Large intestine (tissue), 3 donors: Measurements from ENCODE around the gene PUM2. TPM values are rescaled to one million over a fixed set of nuclear protein-coding genes. Genes with fewer than 3 reads are reported as not detected.
"Not testable (repeated sequence)": the region's sequence is repeated elsewhere in the genome, so short reads cannot be mapped to it uniquely, and the experiment has no call there.

Experiments
- DNase-seq, 2 donors: peaks; one replicate each; pipeline versions ENCODE4 v3.0.0 to v3.0.0-alpha.2; 2013
- H3K27ac ChIP-seq: one replicate; pipeline ENCODE4 v1.5.1; 2013; ENCODE audit warnings: low read length
- H3K27me3 ChIP-seq: 2 replicates; pipeline ENCODE4 v1.6.1; 2013; ENCODE audit warnings: low read length; ENCODE audit not compliant: control insufficient read depth, insufficient read depth
- H3K36me3 ChIP-seq: 2 replicates; pipeline ENCODE4 v1.6.1; 2013; ENCODE audit warnings: low read length; ENCODE audit not compliant: control insufficient read depth, insufficient read depth
- H3K4me1 ChIP-seq: one replicate; pipeline ENCODE4 v1.6.1; 2013; ENCODE audit warnings: low read length; ENCODE audit not compliant: control insufficient read depth, insufficient read depth
- H3K4me3 ChIP-seq: one replicate; pipeline ENCODE4 v1.5.1; 2013; ENCODE audit warnings: low read length
- H3K9me3 ChIP-seq: one replicate; pipeline ENCODE4 v1.6.1; 2013; ENCODE audit warnings: mild to moderate bottlenecking, low read depth, low read length, moderate library complexity; ENCODE audit not compliant: control insufficient read depth
- WGBS: methylation state at CpG from one replicate; pipeline ENCODE4 v1.1.5; 2013; ENCODE audit warnings: low lambda C conversion rate; ENCODE audit not compliant: insufficient coverage; 5-methylcytosine and 5-hydroxymethylcytosine counted together
- polyA plus RNA-seq: library from polyadenylated mRNA; unstranded; fragments of 120-200 nt; gene quantifications from one replicate; pipeline ENCODE4 v1.2.1, GENCODE V29; 2013

PUM2 gene
- polyA plus RNA-seq, 1 donor, result 86.9 TPM

DNA sequence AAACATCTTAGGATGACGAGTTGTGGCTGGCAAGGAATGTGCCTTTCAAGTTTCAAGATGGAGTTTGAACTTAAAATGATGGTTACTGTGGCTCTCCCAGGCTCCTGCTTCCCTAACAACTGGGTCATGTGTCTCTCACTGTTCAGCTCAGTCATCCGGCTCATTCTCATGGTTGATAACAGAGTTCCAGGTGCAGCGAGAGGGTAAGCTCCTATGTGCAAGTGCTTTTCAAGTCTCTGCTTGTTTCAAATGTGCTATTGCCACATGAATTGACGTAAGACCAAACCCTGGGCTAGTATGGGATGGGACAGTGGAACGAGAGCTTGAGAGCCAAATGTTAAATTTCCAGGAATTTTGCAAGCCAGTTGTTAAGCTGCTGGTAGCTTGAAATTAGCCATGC is 19.5 kb upstream of the PUM2 start:
- no CpG with 5 or more reads among the region's 5 CpGs for WGBS
- Histone ChIP-seq H3K27ac (no peak overlapping the region), H3K4me1 (no peaks in the 10 kb centered on the region), H3K36me3 (no peaks in the 10 kb centered on the region), H3K9me3 (no peaks in the 10 kb centered on the region), H3K27me3 (no peaks in the 10 kb centered on the region), H3K4me3 (no peak overlapping the region)
- DNase-seq, result peak; percentile 65 to 84

DNA sequence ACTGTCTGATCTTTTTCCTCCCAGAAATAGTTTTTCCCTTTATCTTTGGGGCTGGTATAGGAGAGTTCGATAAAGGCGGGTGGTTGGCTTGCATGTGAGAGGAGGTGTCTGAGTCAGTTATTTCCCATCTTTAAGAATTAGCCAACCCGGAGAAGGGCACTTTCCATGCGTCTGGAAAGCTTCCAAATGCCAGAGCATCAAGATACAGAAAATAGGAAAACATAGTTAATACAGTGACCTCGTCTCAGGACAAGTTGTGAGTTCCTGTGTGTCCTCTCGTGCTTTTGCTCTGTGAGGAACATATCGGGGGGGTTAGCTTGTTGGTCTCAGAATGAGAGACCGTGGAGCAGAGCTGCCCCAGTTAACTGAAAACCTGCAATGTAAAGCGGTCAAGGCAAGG is 18.7 kb upstream of the PUM2 start:
- Histone ChIP-seq H3K4me1 (no peaks in the 10 kb centered on the region), H3K27me3 (no peaks in the 10 kb centered on the region), H3K27ac (no peak overlapping the region), H3K4me3 (no peak overlapping the region), H3K9me3 (no peaks in the 10 kb centered on the region), H3K36me3 (no peaks in the 10 kb centered on the region)
- WGBS, result 86% methylated on average over 2 of the region's 9 CpGs
- no peak for DNase-seq

- no peaks in the 10 kb centered on the region for H3K27me3 ChIP-seq
Observed at GRCh38 chr2:20368706-20369105, 18.1 kb upstream of the PUM2 start.

GRCh38 chr2:20367929-20368328 is 17.3 kb upstream of the PUM2 start:
- H3K27me3 ChIP-seq, H3K36me3 ChIP-seq, H3K4me1 ChIP-seq, H3K9me3 ChIP-seq, DNase-seq, H3K4me3 ChIP-seq, H3K27ac ChIP-seq: not testable (repeated sequence)
- WGBS, result no CpG with 5 or more reads among the region's 3 CpGs

More at GRCh38 chr2:20368706-20369105, 18.1 kb upstream of the PUM2 start:
- Histone ChIP-seq H3K9me3 (no peaks in the 10 kb centered on the region), H3K27ac (no peak overlapping the region), H3K4me3 (no peak overlapping the region), H3K4me1 (no peaks in the 10 kb centered on the region), H3K36me3 (no peaks in the 10 kb centered on the region)
- no peak for DNase-seq
- WGBS, result no CpG with 5 or more reads among the region's 3 CpGs

DNA sequence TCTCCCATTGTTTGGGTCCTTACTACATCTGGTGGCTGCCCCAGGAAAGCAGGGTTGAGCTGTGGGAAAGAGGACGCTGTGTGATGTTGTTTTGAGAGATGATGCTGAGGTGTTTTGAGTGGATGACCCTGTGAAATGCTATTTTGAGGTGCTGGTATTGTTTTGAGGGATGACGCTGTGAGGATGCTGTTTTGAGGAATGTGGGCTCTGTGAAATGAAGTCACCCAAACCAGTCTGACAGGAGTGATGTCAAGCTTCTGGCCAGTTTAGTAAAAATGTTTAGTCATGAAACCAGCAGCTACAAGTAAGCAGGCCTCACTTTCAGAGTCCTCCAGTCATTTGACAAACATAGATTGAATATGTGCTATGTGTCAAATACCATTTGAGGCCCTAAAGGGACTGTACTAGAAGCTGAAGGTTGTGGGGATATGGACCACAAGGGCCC is 16.1 kb upstream of the PUM2 start:
- Histone ChIP-seq H3K27me3 (no peaks in the 10 kb centered on the region), H3K36me3 (no peaks in the 10 kb centered on the region), H3K4me3 (no peak overlapping the region), H3K4me1 (no peaks in the 10 kb centered on the region), H3K27ac (no peak overlapping the region), H3K9me3 (no peaks in the 10 kb centered on the region)
- DNase-seq, result no peak
- no CpG with 5 or more reads among the region's 2 CpGs for WGBS

- Histone ChIP-seq H3K36me3 (no peaks in the 10 kb centered on the region), H3K27me3 (no peaks in the 10 kb centered on the region), H3K4me1 (no peaks in the 10 kb centered on the region), H3K27ac (no peak overlapping the region), H3K4me3 (no peak overlapping the region), H3K9me3 (no peaks in the 10 kb centered on the region)
- no peak for DNase-seq
- WGBS, result 92% methylated on average over 2 of the region's 7 CpGs
Observed at GRCh38 chr2:20365249-20365817, 14.7 kb upstream of the PUM2 start.

DNA sequence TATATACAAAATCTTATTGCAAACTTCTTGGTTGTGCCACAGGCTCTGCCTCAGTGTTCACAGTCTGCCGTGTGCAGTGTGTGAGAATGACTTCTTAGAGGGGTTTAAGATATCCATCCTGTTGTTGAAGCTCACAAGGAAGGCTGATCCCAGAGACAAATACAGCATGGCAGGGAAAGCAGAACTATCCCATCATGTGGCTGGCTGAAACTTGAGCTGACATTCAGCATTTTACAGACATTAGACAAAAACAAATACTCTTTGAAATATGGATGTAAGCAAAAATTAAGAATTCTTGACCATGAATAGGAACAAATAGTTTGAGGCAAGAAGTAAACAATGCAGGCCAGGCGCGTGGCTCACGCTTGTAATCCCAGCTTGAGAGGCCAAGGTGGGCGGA is 12.9 kb upstream of the PUM2 start:
- no peak for DNase-seq
- no peaks in the 10 kb centered on the region for H3K9me3 ChIP-seq
- H3K4me1 ChIP-seq, result no peaks in the 10 kb centered on the region
- 90% methylated on average over 2 of the region's 5 CpGs for WGBS
- H3K36me3 ChIP-seq, result no peaks in the 10 kb centered on the region
- no peak overlapping the region for H3K4me3 ChIP-seq
- no peak overlapping the region for H3K27ac ChIP-seq
- H3K27me3 ChIP-seq, result no peaks in the 10 kb centered on the region

DNA sequence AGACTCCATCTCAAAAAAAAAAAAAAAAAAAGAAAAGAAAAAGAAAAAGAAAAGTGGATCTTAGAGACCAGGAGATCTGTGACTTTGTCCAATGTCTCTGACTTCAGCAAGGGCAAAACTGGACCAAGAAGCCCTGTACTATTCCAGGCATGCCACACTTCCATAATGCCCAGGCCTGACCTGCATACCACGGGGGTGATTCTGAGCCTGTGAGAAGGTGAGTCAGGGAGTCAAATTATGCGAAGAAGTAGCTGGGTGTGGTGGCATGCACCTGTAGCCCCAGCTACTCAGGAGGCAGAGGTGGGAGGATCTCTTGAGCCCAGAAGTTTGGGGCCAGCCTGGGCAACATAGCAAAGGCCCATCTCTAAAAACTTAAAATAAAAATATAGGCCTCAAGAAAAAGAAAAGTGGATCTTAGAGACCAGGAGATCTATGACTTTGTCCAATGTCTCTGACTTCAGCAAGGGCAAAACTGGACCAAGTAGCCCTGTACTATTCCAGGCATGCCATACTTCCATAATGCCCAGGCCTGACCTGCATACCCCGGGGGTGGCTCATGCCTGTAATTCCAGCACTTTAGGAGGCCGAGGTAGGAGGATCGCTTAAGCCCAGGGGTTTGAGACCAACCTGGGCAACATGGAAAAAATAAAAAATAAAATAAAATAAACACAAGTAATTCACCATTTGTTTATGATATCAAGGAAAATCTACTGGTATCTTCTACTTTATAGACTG is 12.2 kb upstream of the PUM2 start:
- no peaks in the 10 kb centered on the region for H3K9me3 ChIP-seq
- no peaks in the 10 kb centered on the region for H3K36me3 ChIP-seq
- H3K4me1 ChIP-seq, result no peaks in the 10 kb centered on the region
- no peak overlapping the region for H3K27ac ChIP-seq
- H3K27me3 ChIP-seq, result no peaks in the 10 kb centered on the region
- DNase-seq, result no peak
- WGBS, result 100% methylated on average over 3 of the region's 5 CpGs
- H3K4me3 ChIP-seq, result no peak overlapping the region

- no CpG with 5 or more reads among the region's 4 CpGs for WGBS
- no peak for DNase-seq
- no peak overlapping the region for H3K4me3 ChIP-seq
- H3K36me3 ChIP-seq, result no peaks in the 10 kb centered on the region
- H3K9me3 ChIP-seq, result no peaks in the 10 kb centered on the region
- no peak overlapping the region for H3K27ac ChIP-seq
- no peaks in the 10 kb centered on the region for H3K27me3 ChIP-seq
- no peaks in the 10 kb centered on the region for H3K4me1 ChIP-seq
Observed at GRCh38 chr2:20361893-20362292, 11.2 kb upstream of the PUM2 start.

DNA sequence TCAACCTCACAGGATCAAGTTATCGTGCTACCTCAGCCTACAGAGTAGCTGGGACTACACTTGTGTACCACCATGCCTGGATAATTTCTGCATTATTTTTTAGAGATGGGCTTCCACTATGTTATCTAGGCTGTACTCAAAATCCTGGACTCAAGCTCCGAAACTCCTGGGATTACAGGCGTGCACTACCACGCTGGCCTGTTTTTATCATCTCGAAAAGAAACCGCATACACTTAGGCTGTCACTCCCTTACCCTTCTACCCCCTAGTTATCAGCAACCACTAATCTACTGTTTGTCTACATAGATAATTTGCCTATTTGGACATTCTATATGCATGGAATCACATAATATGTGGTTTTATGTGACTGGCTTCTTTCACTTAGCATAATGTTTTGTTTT is 8.5 kb upstream of the PUM2 start:
- Histone ChIP-seq H3K4me1 (no peaks in the 10 kb centered on the region), H3K4me3 (no peak overlapping the region), H3K36me3 (no peaks in the 10 kb centered on the region), H3K9me3 (no peaks in the 10 kb centered on the region), H3K27ac (no peak overlapping the region), H3K27me3 (no peaks in the 10 kb centered on the region)
- no CpG with 5 or more reads among the region's 6 CpGs for WGBS
- DNase-seq, result no peak
